Prostate gland (tissue), 2 donors: ENCODE results near the gene CLCN2.

ENCODE experiments used
- POLR2A ChIP-seq: fragments of 450-650 bp; IDR thresholded peaks from one replicate; pipeline ENCODE4 v1.6.1; 2016; ENCODE audit warnings: antibody characterized with exemption, mild to moderate bottlenecking
- POLR2AphosphoS5 ChIP-seq: sonication (generic); formaldehyde crosslinking; IDR thresholded peaks from one replicate; pipeline ENCODE4 v1.6.1; 2017; ENCODE audit warnings: antibody characterized with exemption
- TF ChIP-seq, protein P1 (sequence below), 4 experiments: fragments of 200-600 bp in 2 of 4; fragments of 450-650 bp in 2 of 4; sonication (generic) in 2 of 4; IDR thresholded peaks; 1 replicate in 3 of 4; 2 replicates in 1 of 4; pipeline ENCODE4 v1.5.1; 2016 to 2019; ENCODE audit warnings: antibody characterized with exemption in 4 of 4, mild to moderate bottlenecking in 2 of 4, moderate library complexity in 2 of 4

DNA sequence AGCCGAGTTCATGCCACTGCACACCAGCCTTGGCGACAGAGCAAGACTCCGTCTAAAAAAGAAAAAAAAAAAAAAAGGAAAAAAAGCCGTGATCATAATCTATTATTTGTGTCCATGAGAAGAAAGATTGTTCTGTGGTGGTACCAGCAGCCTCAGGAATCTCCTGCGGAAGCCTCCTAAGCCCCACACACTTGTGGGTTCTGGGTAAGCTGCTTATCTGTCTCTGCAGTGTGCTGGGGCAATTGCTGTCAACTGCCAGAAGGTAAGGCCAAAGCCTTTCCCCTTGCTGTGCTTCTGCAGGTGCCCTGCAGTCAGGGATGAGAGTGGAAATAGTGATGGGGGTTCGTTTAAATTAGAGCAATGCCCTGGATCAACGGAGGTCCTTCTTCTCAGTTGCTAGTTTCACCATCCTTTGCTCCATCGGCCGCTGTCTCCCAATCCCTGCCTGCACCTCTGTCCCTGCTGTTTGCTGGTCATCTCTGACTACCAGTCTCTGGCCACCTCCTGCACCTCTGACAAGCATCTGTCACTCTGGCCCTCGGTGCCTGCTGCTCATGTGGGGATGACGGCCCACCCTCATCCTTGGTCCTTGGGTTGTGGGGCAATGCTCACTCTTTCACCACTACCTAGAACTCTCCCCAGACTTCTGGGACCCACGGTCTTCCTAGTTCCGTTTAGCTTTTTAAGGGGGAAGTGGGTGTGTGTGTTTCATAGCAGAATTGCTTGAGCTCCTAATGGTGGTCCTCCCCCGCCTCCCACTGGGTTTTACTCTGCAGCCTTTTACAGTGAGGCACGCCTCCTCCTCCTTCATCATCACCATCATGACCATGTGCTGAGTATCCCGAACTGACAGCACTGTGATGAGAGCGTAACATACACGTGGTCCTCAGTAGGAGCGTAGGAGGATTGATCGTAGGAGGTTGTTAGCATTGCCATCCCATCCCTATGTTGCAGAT lies 43.9 kb upstream of the CLCN2 start:
- TF ChIP-seq, protein P1, sequence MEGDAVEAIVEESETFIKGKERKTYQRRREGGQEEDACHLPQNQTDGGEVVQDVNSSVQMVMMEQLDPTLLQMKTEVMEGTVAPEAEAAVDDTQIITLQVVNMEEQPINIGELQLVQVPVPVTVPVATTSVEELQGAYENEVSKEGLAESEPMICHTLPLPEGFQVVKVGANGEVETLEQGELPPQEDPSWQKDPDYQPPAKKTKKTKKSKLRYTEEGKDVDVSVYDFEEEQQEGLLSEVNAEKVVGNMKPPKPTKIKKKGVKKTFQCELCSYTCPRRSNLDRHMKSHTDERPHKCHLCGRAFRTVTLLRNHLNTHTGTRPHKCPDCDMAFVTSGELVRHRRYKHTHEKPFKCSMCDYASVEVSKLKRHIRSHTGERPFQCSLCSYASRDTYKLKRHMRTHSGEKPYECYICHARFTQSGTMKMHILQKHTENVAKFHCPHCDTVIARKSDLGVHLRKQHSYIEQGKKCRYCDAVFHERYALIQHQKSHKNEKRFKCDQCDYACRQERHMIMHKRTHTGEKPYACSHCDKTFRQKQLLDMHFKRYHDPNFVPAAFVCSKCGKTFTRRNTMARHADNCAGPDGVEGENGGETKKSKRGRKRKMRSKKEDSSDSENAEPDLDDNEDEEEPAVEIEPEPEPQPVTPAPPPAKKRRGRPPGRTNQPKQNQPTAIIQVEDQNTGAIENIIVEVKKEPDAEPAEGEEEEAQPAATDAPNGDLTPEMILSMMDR (IDR thresholded peaks at IDR 0.05), result no peak
- no peak for TF ChIP-seq POLR2A
- TF ChIP-seq POLR2AphosphoS5, result no peak
